HG03469 (cell line): Measurements from ENCODE around the gene PLA2G4E.

ENCODE experiments used
- ATAC-seq: cut with Tn5 transposase; IDR thresholded peaks from one replicate; pipeline ENCODE4 v1.9.1; 2021; ENCODE audit warnings: mild to moderate bottlenecking, moderate library complexity, moderate number of reproducible peaks; ENCODE audit not compliant: unreplicated experiment

The PLA2G4E gene

DNA sequence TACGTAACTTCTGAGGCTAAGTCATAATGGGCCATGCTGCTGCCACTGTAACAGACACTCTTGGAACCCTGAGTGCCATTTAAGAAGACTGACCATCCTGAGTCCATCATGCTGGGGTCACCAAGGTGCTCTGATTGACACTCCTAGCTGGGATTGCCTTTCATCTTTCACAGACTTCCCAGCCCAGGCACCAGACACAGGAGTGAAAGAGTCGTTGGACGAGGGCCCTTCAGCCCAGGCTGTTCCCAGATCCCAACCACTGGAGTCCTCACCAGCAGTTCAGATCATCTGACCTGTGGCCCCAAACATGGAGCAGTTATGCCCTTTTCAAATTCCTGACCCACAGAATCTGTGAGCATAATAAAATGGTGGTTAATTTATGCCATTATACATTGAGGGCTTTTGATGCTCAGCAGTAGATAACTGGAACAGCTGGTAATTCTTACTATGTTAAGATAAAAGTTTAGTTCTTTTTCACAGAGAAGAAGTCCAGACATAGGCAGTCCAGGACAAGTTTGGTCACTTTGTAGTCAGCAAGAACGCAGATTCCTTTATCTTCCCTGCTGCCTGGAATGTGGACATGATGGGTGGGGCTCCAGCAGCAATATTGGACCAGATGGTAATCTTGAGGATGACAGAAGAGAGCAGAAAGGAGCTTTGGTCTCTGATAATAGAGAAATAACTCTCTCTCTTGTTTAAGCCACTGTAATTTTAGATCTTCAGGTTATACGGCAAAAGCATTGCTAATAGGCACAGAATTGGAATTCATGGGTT, 41.2 kb downstream of the PLA2G4E start:
- no peak for ATAC-seq

DNA sequence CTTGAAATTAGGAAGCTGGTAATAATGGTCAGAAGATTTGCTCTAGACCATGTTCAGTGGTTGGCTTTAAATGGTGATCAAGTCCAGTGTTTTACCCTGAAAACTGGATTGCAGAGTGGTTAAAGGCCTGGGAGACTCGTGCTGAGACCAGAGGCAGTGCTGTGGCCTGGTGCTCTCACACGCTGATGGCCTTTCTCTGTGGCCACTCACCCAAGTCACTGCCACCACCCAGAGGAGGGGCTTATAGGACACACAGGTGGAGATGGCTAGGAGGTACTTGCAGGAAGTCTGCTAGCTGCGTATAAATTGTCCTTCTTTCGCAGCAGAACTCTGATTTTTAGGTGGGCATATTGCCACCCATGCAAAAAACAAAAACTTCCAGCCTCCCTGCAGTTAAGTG, 42.3 kb downstream of the PLA2G4E start:
- no peak for ATAC-seq

DNA sequence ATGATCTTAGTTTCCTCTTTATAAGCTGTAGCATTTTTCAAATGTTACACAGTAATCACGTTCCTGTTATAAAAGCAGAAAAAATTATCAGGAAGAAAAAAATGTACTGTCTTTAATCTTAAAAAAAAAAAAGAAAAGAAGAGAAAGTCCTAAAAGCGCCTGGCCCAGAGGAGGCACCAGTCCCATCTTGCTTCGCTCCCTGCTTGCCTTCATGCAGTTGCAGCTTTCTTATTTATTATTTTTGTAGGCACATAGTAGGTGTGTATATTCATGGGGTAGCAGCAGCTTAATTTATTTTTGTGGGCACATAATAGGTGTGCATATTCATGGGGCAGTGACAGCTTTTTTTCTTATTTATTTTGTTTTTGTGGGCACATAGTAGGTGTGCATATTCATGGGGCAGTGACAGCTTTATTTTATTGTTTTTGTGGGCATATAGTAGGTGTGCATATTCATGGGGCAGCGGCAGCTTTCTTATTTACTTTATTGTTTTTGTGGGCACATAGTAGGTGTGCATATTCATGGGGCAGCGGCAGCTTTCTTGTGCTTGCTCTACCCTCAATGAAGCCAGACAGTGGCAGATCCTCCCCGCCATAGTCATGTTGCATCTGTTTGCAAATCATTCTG, 43.0 kb downstream of the PLA2G4E start:
- ATAC-seq: no peak

DNA sequence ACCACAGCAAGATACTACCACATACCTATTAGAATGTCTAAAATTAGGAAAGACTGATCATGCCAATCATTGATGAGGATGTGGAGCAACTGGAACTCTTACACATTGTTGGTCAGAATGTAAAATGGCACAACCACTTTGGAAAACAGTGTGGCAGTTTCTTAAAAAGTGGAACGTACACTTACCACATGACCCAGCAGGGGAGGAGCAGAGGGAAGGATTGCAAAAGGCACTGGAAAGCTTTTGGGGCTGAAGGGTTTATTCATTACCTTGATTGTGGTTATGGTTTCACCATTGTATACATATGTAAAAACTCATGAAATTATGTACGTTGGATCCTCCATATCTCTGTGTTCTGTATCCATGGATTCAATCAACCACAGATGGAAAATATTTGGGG, 45.2 kb downstream of the PLA2G4E start:
- ATAC-seq: no peak

DNA sequence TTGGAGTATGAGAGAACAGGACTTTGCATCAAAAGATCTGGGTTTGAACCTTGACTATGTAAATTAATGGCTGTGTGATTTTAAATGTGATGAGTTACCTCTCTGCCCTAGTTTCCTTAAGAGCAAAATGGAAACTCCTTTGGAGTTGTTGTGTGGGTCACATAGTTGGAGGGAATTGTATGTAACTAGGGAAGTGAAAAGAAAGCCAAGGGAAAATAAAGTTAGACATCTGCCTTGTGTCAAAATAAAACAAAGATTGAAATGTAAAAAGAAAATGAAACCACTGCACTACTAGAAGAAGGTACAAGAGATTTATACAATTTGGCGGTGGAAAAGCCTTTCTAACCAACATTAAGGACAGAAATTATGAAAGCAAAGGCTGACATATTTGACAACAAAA, 46.8 kb downstream of the PLA2G4E start:
- no peak for ATAC-seq

DNA sequence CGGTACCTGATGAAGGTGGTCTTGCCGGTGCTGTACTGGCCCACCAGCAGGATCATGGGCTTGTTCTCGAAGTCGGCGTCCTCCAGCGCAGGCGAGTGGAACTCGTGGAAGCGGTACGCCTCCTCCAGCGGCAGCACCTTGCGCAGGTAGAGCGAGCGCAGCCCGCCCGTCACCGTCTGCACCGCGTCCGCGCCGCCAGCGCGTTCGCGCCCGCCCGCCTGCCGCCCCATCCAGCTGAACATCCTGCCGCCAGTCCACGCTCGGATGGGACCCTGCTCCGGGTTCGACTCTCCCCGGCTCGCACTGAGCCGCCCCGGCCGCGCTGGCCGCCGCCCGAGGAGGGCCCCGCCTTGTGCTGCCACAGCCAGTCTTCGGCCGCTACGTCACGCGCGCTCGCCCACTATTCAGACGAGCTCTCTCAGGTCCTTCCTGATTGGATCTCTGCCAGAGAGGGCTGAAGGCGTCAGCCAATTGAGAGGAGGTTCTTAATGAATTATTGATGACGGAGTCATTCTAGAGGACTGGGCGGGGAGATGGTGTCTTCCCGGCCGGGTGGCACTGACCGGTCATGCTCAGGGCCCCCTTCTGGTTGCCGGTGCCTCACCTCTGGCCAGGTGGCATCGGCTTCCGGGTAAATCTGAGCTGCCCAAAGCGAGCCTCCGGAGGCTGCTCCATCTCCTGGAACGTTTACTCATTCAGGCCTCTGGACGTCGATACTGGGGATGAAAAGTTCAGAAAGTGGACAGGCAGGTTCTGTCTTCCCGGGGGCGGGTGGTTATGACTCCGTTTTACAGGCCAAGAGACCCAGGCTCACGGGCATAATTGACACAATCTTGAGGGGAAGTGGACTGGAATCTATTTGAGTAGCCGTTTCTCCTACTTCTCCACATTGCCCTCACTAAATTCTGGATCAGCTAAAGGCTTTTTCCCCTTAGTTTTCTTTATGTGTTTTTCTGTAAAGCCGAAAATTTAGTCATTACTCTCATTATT, 48.3 kb downstream of the PLA2G4E start, which contains the start of gene EHD4:
Gene EHD4 (minus strand): TSS at position 305 of the 990 bp plus-strand sequence. CDS start 63 bp downstream, at position 242.
- ATAC-seq: peak; percentile 78

DNA sequence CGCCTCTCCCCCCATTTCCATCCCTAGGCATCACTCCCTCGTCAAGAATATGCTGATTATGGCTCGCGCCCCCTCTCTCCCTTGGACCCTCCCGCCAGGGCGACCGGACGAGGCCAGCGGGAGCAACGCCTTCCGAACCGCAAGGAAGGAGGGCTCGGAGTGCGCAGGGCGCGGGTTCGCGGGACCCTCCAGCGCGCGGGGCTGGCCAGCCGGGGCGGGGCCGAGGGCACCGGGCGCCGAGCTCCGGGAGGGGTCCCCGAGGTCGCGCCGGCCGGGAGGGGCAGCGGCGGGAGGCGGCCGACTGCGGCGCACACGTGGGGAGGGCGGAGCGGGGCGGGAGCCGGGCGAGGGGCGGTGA, 49.0 kb downstream of the PLA2G4E start:
- no peak for ATAC-seq

DNA sequence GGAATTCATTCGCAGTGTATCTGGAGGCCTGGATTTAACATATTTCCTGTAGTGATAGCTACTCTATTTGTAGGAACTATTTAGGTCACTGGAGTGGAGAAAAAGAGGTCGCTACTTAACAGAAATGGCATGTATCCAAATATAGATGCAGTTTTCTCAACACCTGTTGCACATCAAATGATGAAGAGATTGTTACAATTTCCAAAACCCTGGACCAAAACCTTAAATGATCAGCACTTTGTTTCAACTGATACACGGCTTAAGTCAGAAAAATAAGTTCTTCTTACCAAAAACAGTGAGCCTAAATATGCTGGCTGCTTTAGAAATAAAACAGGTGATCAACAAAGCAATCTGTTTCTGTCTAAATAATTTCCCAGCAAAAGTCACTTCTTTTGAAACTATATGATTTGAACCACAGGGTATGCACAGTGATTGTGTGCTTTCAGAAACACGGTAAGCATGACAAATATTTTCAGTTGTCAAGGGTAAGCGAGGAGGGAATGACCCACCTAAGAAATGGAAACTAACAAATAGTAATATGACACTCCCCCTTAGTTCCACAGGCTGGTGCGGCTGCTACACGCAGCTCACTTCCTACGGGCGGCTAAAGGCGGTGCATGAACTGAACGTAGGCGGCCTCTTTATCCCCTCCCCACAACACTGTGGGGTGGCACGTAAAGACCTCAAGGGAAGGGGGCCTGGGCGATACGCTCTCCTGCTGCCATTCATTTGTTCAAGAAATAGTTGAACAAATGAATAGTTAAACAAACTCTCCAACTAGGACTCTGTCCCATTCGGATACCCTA, 49.5 kb downstream of the PLA2G4E start:
- no peak for ATAC-seq

DNA sequence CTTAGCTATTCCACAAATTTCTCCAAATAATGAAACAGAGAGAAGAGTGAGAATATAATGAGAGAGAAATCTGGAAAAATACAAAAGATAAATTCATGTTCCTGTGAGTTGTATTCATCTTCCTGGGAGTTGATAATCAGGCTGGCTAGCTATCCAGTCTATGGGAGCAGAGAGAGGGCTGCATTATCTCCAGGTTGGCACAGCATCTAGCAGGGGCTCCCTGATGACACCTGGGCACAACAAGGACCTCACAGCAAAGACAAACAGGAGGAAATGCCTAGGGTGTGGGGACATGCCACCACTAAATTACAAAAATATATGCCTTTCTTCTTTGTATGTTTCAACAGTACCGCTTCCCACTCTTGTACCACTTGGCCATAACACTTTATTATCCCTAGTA, 50.4 kb downstream of the PLA2G4E start:
- ATAC-seq: no peak

DNA sequence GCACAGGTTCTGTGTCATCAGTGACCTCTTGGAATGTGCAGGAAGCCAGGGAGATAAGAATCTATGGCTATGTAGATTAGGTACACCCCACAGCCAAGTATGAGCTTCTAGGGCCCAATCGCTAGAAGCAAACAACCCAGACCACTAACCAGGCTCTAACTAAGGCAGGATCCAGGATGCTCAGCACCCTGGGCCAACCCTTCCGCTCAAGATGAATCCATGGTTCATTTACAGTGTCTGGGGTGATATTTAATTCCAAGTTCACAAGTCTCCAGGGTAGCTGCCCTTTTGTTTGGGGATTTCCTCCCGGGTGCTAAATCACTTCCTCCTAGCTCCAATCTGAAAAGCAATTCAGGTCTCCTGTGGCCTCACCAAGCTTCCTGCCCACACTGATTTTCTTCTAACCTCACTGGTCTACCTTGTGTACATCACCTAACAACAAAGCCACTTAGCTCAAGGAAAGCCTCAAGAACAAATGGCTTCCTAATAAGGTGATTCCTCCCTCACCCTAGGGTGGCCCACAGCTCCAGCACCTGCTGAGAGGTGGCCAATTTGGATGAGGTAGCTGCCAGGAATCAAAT, 50.9 kb downstream of the PLA2G4E start:
- ATAC-seq: no peak

DNA sequence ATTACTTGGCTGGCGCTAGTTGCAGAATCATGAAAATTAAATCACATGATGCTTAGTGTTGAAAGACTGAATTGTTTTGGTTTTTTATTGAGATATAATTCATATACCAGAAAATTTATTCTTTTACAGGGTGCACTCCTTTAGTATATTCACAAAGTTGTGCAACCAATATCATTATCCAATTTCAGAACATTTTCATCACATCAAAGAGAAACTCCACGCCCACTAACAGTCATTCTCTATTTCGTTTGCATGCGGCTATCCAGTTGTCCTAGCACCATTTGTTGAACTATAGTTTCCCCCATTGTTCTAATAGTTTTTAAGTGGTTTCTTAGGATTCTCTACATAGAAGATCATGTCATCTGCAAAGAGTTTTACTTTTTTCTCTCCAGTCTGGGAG, 52.1 kb downstream of the PLA2G4E start:
- ATAC-seq: no peak

DNA sequence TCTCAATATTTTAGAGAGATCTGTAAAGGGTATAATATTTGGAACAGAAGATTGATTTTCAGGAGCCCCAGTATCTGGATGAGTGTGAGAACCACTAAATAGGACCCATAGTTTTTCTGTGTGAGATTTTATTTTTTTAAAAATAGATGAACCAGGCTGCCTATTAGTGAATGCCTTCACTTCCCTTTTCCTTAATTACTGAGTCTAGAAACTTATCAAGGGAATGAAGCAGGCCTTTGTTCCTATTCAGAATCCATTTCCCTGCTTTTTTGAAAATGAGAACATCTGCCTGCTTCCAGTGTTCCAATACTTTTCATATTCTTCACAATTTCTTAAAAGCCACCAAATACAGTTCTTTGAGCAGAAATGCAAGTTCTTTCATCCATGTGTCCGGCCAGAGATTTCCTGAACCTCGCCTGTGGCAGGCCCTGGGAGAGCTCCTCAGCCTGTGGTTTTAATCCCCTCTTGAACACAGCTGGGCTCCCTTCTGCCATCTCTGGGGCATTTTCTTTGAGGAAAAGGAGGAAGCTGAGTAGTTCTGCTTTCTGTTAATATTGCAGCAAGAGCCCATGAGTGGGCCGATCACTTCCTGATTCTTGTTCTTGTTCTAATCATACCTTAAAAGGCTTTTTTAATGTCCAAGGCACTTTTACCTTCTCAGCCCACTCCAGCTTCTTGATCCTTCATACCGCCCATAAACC, 53.2 kb downstream of the PLA2G4E start:
- ATAC-seq: no peak

DNA sequence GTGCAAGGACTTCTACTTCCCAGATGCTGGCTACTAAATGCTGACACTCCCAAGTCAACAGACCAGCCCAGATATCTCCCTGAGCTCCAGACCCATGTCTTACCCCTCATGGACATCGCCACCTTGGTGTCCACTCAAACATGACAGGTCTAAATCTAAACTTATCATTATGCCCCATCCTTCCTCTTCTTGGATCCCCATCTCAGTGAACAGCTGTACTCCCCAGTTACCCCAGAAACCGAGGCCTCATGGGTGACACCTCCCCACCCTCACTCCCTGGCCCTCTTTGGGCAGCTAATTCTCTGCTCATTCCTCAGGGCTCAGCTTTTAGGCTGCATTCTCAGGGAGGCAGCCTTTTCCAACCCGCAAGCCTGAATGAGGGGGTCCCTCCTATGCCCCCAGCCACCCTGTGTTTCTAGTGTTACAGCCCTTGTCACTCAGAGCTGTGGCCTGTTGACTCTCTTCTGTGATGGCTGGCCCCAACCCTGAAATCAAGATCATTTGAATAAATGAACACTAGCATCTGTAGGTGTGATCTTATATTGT, 53.8 kb downstream of the PLA2G4E start:
- no peak for ATAC-seq

DNA sequence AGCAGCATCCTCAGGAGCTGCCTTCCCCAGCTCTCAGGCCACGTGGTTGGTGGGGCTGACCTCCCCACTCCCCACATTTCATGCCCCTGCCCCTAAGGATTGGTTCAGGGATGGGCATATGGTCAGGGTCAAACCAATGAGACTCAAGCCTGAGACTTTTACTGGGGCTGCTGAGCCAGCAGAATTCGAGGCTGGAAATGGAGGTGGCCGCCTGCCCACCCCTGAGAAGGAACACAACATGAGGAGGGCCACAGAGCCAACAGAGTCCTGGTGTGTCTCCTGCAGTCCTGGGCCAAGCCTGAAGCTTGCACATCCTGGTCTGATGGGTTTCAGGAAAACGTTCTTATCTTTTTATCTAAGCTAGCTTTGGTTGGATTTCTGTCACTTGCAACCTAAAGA, 54.4 kb downstream of the PLA2G4E start:
- no peak for ATAC-seq

DNA sequence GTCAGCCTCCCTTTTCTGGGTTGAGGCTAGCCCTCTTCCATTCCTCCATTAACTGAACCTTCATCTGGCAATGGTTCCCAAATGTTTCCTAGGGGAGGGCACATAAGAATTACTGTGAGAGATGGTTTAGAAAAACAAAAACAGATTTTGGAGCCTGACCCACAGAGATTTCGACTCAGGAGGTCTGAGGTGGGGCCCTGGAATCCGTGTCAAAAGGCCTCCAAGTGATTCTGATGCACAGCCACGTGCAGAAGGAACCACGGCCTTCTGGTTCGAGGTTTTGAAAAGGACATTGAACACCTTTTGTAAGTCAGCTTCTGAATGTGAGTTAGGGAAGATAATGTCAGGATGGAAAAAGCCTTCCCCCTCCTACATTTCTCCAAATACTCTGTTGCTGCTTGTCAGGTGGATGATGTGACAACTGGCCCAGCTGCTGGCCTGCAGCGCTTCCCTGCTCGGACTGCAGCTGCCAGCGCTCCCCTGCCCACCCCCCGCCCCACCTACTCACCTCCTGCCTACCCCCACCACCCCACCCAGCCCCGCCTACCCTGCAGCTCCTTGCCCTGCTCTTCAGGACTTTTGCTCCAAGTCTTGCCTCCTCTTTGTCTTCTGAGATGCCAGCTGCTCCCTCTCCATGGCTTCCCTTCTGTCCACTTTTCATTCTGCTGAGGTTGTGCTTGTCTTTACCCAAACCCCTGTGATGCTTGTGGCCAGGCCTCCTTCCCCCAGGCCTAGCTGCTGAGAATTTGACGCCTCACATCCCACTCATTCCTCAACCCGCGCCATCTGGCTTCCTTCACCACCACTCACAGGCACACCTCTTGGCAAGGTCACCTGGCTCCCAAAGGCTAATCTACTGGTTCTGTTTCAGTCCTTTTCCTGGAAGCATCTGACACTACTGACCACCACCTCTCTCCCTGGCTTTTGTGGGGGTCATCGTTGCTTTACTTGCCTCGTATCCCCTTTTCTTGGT, 55.1 kb downstream of the PLA2G4E start:
- ATAC-seq: no peak

DNA sequence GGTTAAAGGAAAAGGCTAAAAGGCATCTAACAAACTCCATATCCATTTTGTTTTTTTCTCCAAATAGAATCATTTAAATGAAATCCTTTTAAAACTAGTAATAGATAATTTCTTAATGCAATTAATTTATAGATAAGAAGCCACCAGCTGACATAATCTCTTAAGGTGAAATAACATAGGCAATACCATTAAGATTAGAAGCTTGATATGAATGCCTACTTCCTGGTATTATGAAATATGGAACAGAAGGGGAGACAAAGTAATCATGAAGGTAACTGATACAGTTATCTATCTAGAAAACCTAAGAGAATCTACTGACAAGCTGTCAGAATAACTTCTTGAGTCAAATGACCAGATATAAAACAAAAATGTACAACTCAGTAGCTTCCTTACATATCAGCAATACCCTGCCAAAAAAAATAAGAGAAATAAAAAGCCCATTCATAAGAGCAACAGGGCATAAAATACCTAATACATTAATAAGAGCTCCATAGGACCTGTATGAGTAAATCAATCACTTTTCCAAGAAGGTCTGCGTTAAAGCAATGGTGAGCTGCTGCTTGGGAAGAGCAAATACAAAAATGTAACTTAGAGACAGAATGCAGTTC, 59.1 kb downstream of the PLA2G4E start:
- no peak for ATAC-seq

DNA sequence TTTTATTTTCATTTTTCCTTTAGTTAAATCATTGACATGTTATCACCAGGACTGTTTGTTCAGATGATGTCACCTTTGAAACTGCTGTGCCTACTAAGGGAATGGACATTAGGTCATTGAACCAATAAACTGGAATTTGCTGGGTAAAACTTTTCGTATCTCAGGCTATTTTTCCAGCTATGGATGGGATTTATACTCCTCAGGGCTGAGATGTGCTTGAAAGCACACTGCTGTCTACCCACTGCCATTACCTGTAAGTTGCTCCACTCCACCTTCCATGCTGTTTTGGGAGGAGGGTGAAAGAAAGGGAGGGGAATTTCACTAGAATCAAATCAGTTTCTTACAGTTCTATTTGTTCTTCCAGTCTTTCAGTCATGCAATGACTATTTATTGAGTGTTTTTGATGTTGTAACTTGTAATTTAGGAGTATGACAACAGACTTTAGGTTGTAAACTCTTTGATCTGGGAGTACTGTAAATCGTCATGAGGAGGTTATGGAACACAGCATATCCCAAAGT, 59.8 kb downstream of the PLA2G4E start:
- ATAC-seq: no peak
